HG03103 (cell line): ENCODE results near the gene TENT5C.

ENCODE experiments used
- ATAC-seq: cut with Tn5 transposase; IDR thresholded peaks from one replicate; pipeline ENCODE4 v1.9.1; 2021; ENCODE audit warnings: low read depth; ENCODE audit not compliant: unreplicated experiment

Gene TENT5C

GRCh38 chr1:117572546-117572945, 33.3 kb upstream of the TENT5C start:
- ATAC-seq, result no peak

- no peak for ATAC-seq
These were observed 32.3 kb upstream of the TENT5C start for GRCh38 chr1:117573386-117574023.

- no peak for ATAC-seq
These were observed 31.6 kb upstream of the TENT5C start for GRCh38 chr1:117574161-117574835.

GRCh38 chr1:117575586-117576225, 30.1 kb upstream of the TENT5C start:
- ATAC-seq, result no peak

DNA sequence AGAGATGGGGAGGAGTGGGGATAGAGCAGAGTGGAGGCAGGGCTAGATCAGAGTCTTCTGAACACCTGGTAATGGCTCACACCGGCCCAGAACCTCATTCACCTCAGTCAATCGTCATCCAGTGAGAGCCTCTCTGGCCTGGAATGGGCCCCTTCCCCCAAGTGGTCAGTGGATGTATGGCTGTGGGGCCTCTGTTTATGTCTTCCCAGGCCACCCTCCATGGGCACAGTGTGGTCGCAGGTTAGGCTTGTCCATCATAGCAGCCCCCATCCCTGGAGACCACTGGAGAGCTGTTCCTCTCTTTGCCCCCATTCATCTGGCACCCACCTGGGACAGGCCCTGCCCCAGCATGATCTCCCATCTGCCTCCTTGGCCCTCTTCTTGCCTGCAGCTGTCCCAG, 29.6 kb upstream of the TENT5C start:
- no peak for ATAC-seq

- no peak for ATAC-seq
These were observed 28.5 kb upstream of the TENT5C start for GRCh38 chr1:117577191-117577885.

GRCh38 chr1:117578466-117578865, 27.4 kb upstream of the TENT5C start:
- no peak for ATAC-seq

DNA sequence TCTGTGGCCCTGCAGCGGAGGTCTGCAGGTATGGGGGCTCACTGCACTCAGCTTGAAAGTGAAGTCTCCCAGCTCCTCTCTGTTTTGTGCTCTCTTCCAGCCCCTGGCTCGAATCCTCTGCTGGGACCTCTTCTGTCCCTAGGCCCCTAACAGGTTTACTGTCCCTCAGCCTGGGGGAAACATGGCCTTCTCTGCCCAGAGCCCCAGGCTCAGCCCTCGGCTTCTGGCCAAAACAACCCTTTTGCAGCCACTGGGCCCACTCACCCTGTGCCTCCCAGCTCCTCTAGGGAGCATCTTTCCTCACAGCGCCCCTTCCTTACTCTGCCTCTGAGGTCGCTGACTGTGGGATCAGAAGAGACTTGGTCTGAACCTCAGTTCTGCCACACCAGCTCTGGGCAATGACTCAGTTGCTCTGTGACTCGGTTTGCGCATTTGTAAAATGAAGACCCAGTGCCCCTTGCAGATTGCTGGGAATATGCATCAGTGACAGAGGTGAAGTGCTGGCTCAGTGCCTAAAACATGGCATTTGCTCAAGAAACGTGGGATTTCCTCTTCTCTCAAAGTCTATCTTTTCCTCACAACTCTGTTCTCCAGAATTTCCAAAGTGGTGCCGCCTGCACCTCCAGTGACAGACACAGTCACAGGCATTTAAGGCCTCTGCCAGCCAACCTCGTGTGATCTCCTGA, 26.5 kb upstream of the TENT5C start:
- ATAC-seq, result no peak

GRCh38 chr1:117580436-117580835, 25.4 kb upstream of the TENT5C start:
- no peak for ATAC-seq

DNA sequence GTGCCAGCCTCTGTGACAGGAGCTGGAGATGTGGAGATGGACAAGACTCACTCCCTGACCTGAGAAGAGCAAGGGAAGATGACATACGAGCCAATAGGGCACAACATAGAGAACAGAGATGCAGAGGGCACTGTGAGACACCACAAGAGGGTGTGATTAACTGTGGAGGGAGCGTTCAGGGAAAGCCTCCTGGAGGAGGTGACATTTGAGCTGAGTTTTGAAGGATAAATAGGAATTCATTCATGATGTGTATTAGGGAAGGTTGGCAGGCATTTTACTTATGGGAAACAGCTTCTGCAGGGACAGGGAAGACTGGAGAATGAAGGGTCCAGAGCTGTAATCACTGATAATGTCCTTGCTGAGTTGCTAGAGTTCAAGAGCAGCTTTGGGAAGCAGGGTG, 25.0 kb upstream of the TENT5C start:
- ATAC-seq, result no peak

DNA sequence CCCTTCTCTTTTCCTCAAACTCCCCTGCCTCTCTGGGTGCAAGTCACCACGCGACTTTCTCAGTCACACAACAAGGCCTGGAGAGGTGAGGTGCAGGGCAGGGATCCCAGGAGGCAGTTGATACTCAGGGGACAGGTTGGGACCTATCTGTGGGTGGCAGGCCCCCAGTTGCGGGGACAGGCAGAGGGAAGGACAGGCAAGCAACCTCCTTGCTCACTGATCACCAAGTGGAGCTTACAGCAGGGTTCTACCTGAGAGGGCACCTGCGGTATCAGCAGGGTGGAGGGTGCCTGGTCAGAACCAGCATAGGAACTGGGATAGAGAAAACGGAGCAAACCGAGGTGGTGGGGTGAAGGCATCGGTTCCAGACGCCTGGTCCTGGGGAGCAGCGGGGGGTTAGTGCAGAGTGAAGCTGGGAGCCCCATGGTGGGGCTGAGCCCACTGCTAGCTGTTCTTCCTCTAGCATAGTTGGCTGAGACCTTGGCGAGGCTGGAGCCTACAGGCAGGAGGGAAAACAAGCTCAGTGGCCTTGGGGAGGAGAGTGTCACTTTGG, 24.4 kb upstream of the TENT5C start:
- ATAC-seq, result no peak

DNA sequence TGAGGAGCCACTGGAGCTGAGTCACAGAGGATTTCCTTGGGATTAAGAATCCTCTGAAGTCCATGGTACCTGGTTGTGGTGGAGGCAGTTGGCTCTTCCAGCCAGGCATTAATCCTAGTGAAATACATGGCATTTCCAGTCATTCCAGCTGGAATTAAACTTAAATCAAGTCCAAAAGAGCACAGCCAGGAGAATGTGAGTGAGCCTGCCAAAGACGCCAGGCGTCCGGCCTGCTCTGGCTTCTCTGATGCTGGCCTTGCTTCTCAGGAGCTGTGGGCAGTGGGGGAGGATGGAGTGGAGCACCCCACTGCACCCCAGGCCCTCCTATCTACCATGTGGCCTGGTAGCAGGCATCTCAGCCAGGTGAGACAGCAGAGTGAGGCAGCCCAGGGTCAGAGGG, 23.4 kb upstream of the TENT5C start:
- no peak for ATAC-seq

- ATAC-seq, result no peak
These were observed 22.6 kb upstream of the TENT5C start for GRCh38 chr1:117583247-117583646.

DNA sequence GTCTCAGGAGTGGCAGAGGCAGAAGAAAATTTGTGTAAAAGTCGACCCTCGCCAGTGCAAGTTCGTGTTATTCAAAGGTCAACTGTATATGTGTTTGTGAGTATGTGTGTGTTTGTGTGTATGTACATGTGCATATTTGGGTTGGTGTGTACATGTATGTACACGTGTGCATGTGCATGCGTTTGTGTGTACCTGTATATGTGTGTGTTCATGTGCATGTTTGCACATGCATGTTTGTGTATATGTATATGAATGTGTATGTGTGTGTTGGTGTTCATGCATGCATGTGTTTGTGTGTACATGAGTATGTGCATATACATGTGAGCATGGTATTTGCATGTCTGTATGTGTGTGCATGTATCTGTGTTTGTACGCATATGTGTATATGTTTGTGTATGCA, 21.7 kb upstream of the TENT5C start:
- no peak for ATAC-seq

DNA sequence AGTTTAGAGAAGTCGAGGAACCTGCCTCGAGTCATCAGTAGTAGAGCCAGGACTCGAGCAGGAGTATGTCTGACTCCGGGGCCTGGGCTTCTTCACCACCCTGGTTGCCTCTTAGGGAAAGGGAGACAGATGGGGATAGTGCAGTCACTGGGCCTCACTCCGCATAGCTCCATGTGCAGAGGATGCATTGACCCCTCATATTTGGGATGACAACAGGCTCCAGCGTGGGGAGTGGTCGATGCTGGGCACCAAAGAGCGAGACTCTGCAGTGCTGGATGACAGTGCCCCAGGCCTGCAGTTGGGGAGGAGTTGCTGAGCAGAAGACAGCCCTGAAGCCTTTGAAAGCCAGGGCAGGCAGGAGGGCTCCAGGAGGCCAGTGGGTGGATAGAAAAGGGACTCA, 20.8 kb upstream of the TENT5C start:
- ATAC-seq, result no peak

- no peak for ATAC-seq
These were observed 19.5 kb upstream of the TENT5C start for GRCh38 chr1:117586337-117586736.

GRCh38 chr1:117586747-117587498, 18.9 kb upstream of the TENT5C start:
- ATAC-seq, result no peak

- ATAC-seq, result no peak
These were observed 18.1 kb upstream of the TENT5C start for GRCh38 chr1:117587499-117588356.

DNA sequence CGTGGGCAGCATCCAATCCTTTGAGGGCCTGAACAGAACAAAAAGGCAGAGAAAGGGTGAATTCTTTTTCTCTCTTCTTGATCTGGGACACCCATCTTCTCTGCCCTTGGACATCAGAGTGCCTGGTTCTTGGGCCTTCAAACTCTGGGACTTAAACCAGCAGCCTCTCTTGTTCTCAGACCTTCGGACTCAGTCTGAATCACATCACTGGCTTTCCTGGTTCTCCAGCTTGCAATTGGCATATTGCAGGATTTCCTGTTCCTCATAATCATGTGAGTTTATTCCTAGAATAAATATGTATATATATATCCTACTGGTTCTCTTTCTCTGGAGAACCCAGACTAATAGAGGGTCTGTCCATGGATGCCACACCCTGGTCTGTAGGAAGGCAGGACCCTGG, 16.3 kb upstream of the TENT5C start:
- ATAC-seq, result no peak
